Measurements from ENCODE around the gene PTBP1. TPM values are rescaled to one million over a fixed set of nuclear protein-coding genes. Genes with fewer than 3 reads are reported as not detected.

PTBP1 gene
- total RNA-seq, 1 experiment from 2014 or later = 680 TPM

DNA sequence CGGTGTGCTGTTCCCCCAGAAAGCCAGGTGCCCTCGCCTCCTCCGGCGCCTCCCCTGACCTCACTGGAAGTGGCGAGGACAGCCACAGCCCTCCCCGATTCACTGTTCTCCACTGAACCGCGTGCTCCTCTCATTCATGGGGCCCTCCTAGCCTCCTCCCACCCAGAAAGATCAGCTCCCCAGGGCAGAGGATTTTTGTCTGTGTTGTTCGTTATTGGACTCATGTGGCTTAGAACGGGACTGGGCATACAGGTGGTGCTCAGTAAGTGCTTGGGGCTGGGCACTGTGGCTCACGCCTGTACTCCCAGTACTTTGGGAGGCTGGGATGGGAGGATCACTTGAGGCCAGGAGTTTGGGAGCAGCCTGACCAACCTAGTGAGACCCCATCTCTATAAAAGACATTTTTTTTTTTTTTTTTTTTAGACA is 47.3 kb downstream of the PTBP1 start:
- Mint-ChIP-seq H3K4me1 (no peaks in the 10 kb centered on the region), H3K4me3 (peak overlapping the region; percentile 52), H3K36me3 (no peaks in the 10 kb centered on the region), H3K27ac (no peak overlapping the region), H3K27me3 (ENCODE audit: low read depth) (peaks cover 42% of the 10 kb centered on the region), H3K9me3 (peaks cover 4% of the 10 kb centered on the region)
- peak; percentile 22; the same call in 1 of the 2 replicates for ATAC-seq
- TF ChIP-seq GABPB1 (CRISPR knock-in tag; IDR thresholded peaks at IDR 0.05) = no peak
- no peak for TF ChIP-seq ATF1 (CRISPR knock-in tag; IDR thresholded peaks at IDR 0.05)
- no peak for TF ChIP-seq ELF4 (CRISPR knock-in tag; IDR thresholded peaks at IDR 0.05; ENCODE audit: low read depth)
- no peak for TF ChIP-seq ZNF317 (CRISPR knock-in tag; IDR thresholded peaks at IDR 0.05; ENCODE audit: borderline replicate concordance, low read depth)
- no peak for TF ChIP-seq KAT7 (CRISPR knock-in tag; IDR thresholded peaks at IDR 0.05; ENCODE audit: borderline replicate concordance)
- TF ChIP-seq NFYB (CRISPR knock-in tag; conservative IDR thresholded peaks at IDR 0.05; ENCODE audit: low read depth) = no peak
- TF ChIP-seq ESRRA (CRISPR knock-in tag; IDR thresholded peaks at IDR 0.05; ENCODE audit: borderline replicate concordance) = no peak
- no peak for TF ChIP-seq NFATC4 (CRISPR knock-in tag; IDR thresholded peaks at IDR 0.05)
- peak; percentile 12; the same call in 1 of the 2 replicates for TF ChIP-seq GTF2I (CRISPR knock-in tag; conservative IDR thresholded peaks at IDR 0.05)
- TF ChIP-seq FOXJ3 (CRISPR knock-in tag; IDR thresholded peaks at IDR 0.05; ENCODE audit: borderline replicate concordance) = no peak
- TF ChIP-seq, protein P1, sequence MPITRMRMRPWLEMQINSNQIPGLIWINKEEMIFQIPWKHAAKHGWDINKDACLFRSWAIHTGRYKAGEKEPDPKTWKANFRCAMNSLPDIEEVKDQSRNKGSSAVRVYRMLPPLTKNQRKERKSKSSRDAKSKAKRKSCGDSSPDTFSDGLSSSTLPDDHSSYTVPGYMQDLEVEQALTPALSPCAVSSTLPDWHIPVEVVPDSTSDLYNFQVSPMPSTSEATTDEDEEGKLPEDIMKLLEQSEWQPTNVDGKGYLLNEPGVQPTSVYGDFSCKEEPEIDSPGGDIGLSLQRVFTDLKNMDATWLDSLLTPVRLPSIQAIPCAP (CRISPR knock-in tag; IDR thresholded peaks at IDR 0.05) = no peak
- no peak for TF ChIP-seq SMAD3 (CRISPR knock-in tag; IDR thresholded peaks at IDR 0.05; ENCODE audit: borderline replicate concordance)
- TF ChIP-seq, protein P2, sequence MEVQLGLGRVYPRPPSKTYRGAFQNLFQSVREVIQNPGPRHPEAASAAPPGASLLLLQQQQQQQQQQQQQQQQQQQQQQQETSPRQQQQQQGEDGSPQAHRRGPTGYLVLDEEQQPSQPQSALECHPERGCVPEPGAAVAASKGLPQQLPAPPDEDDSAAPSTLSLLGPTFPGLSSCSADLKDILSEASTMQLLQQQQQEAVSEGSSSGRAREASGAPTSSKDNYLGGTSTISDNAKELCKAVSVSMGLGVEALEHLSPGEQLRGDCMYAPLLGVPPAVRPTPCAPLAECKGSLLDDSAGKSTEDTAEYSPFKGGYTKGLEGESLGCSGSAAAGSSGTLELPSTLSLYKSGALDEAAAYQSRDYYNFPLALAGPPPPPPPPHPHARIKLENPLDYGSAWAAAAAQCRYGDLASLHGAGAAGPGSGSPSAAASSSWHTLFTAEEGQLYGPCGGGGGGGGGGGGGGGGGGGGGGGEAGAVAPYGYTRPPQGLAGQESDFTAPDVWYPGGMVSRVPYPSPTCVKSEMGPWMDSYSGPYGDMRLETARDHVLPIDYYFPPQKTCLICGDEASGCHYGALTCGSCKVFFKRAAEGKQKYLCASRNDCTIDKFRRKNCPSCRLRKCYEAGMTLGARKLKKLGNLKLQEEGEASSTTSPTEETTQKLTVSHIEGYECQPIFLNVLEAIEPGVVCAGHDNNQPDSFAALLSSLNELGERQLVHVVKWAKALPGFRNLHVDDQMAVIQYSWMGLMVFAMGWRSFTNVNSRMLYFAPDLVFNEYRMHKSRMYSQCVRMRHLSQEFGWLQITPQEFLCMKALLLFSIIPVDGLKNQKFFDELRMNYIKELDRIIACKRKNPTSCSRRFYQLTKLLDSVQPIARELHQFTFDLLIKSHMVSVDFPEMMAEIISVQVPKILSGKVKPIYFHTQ (CRISPR knock-in tag; IDR thresholded peaks at IDR 0.05) = no peak
- no peak for TF ChIP-seq CBFB (CRISPR knock-in tag; IDR thresholded peaks at IDR 0.05; ENCODE audit: low read depth)
- TF ChIP-seq, protein P3, sequence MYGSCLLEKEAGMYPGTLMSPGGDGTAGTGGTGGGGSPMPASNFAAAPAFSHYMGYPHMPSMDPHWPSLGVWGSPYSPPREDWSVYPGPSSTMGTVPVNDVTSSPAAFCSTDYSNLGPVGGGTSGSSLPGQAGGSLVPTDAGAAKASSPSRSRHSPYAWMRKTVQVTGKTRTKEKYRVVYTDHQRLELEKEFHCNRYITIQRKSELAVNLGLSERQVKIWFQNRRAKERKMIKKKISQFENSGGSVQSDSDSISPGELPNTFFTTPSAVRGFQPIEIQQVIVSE (CRISPR knock-in tag; IDR thresholded peaks at IDR 0.05; ENCODE audit: borderline replicate concordance) = no peak
- TF ChIP-seq TP53 (CRISPR knock-in tag; IDR thresholded peaks at IDR 0.05) = no peak
- peak; percentile 92 for TF ChIP-seq ZNF121 (CRISPR knock-in tag; IDR thresholded peaks at IDR 0.05)
- no peak for DNase-seq (ENCODE audit: low spot score)
- ChIA-PET CTCF (interaction anchor here (0.7 kb wide), 1 partner anchor 981 kb away, joined by 6 read pairs; no protein-coding TSS in a partner anchor), POLR2A (no interaction called here)

DNA sequence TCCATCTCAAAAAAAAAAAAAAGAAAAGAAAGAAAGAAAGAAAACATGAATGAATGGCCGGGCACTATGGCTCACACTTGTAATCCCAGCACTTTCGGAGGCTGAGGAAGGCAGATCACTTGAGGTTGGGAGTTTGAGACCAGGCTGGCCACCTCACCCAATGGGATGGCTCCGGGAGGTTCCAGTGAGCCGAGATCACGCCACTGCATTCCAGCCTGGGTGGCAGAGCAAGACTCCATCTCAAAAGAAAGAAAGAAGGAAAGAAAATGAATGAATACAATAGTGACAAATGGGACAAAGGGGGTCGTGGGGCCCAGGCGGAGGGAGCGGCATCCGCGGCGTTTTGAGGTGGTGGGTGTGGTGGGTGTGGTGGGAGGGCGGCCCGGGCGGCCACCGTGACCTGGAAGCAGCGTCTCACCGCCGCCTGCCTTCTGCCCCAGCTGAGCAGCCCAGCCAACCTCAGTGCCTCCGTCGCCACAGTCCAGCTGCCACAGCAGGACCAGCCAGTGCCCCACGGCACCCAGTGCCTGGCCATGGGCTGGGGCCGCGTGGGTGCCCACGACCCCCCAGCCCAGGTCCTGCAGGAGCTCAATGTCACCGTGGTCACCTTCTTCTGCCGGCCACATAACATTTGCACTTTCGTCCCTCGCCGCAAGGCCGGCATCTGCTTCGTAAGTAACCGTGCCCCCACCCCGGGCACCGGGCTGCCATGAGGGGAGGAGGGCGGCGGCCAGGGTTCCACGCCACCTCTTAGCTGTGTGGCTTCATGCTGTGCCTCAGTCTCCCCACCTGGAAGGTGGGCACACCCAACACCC is 48.7 kb downstream of the PTBP1 start:
- H3K27ac Mint-ChIP-seq = no peak overlapping the region
- no peak for TF ChIP-seq NFATC4 (CRISPR knock-in tag; IDR thresholded peaks at IDR 0.05)
- no peak for TF ChIP-seq ELF4 (CRISPR knock-in tag; IDR thresholded peaks at IDR 0.05; ENCODE audit: low read depth)
- TF ChIP-seq, protein P4, sequence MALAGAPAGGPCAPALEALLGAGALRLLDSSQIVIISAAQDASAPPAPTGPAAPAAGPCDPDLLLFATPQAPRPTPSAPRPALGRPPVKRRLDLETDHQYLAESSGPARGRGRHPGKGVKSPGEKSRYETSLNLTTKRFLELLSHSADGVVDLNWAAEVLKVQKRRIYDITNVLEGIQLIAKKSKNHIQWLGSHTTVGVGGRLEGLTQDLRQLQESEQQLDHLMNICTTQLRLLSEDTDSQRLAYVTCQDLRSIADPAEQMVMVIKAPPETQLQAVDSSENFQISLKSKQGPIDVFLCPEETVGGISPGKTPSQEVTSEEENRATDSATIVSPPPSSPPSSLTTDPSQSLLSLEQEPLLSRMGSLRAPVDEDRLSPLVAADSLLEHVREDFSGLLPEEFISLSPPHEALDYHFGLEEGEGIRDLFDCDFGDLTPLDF (CRISPR knock-in tag; IDR thresholded peaks at IDR 0.05) = no peak
- TF ChIP-seq, protein P5, sequence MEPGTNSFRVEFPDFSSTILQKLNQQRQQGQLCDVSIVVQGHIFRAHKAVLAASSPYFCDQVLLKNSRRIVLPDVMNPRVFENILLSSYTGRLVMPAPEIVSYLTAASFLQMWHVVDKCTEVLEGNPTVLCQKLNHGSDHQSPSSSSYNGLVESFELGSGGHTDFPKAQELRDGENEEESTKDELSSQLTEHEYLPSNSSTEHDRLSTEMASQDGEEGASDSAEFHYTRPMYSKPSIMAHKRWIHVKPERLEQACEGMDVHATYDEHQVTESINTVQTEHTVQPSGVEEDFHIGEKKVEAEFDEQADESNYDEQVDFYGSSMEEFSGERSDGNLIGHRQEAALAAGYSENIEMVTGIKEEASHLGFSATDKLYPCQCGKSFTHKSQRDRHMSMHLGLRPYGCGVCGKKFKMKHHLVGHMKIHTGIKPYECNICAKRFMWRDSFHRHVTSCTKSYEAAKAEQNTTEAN (CRISPR knock-in tag; IDR thresholded peaks at IDR 0.05) = no peak
- TF ChIP-seq, protein P6, sequence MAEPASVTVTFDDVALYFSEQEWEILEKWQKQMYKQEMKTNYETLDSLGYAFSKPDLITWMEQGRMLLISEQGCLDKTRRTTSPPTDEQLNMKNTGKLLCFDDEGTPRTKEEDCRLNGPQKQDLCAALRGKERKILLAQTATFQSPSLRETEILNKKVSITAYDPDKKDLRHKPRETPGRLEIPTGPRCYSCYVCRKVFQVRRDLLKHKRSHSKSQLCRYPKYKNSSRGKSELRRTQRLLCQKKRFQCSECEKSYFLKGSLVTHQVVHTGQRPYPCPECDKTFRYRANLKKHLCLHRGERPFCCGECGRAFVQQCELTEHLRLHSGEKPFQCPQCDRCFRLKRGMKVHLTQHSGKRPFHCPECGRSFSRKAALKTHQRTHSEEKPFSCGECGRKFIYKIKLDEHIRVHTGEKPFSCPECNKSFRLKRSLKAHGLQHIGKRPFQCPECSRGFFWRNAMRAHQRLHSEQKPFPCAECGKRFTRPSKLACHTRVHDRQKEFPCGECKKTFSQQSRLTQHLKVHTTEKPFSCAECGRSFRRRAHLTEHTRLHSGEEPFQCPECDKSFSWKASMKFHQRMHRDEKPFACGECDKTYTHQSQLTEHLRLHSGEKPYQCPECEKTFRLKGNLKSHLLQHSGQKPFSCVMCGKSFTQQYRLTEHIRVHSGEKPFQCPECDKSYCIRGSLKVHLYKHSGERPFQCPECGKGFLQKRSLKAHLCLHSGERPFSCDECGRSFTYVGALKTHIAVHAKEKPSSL (CRISPR knock-in tag; conservative IDR thresholded peaks at IDR 0.05) = no peak
- no peak for TF ChIP-seq RELA (CRISPR knock-in tag; IDR thresholded peaks at IDR 0.05; ENCODE audit: borderline replicate concordance)
- TF ChIP-seq, protein P7, sequence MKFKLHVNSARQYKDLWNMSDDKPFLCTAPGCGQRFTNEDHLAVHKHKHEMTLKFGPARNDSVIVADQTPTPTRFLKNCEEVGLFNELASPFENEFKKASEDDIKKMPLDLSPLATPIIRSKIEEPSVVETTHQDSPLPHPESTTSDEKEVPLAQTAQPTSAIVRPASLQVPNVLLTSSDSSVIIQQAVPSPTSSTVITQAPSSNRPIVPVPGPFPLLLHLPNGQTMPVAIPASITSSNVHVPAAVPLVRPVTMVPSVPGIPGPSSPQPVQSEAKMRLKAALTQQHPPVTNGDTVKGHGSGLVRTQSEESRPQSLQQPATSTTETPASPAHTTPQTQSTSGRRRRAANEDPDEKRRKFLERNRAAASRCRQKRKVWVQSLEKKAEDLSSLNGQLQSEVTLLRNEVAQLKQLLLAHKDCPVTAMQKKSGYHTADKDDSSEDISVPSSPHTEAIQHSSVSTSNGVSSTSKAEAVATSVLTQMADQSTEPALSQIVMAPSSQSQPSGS (CRISPR knock-in tag; IDR thresholded peaks at IDR 0.05; ENCODE audit: borderline replicate concordance, low read depth) = no peak
- TF ChIP-seq, protein P8, sequence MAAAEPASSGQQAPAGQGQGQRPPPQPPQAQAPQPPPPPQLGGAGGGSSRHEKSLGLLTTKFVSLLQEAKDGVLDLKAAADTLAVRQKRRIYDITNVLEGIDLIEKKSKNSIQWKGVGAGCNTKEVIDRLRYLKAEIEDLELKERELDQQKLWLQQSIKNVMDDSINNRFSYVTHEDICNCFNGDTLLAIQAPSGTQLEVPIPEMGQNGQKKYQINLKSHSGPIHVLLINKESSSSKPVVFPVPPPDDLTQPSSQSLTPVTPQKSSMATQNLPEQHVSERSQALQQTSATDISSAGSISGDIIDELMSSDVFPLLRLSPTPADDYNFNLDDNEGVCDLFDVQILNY (CRISPR knock-in tag; IDR thresholded peaks at IDR 0.05) = no peak

More for the DNA sequence above, 48.7 kb downstream of the PTBP1 start:
- H3K27me3 Mint-ChIP-seq (ENCODE audit: low read depth) = peaks cover 41% of the 10 kb centered on the region
- CTCF ChIA-PET = interaction anchor here (0.7 kb wide), 1 partner anchor 152 kb away, joined by 3 read pairs; no protein-coding TSS in a partner anchor
- ATAC-seq (no peak), DNase-seq (ENCODE audit: low spot score) (no peak)
- H3K9me3 Mint-ChIP-seq = peaks cover 4% of the 10 kb centered on the region
- H3K4me3 Mint-ChIP-seq = no peak overlapping the region
- POLR2A ChIA-PET = no interaction called here
- H3K4me1 Mint-ChIP-seq = no peaks in the 10 kb centered on the region
- H3K36me3 Mint-ChIP-seq = no peaks in the 10 kb centered on the region
